Activated T-cell treated with anti-CD3 and anti-CD28 coated beads, Interleukin-2, amount 50 U/mL, for 72 hours (primary cell): Measurements from ENCODE around the gene TEX51. TPM values are rescaled to one million over a fixed set of nuclear protein-coding genes. Genes with fewer than 3 reads are reported as not detected.

Source experiments
- ATAC-seq, 2 donors: fragments of 150-1000 bp; cut with Tn5 transposase; replicated peaks in 1 of 2; 2 replicates each; pipeline ENCODE4 v1.10.0; 2021; ENCODE audit warnings: moderate library complexity in 2 of 2, mild to moderate bottlenecking in 1 of 2
- DNase-seq, 2 donors: peaks; one replicate each; pipeline ENCODE4 v3.0.0; 2021 to 2022; ENCODE audit warnings: mixed read lengths in 1 of 2
- H3K27ac Mint-ChIP-seq: one replicate; pipeline ENCODE4 v1.8.0; 2022; ENCODE audit warnings: mild to moderate bottlenecking, moderate library complexity, mixed read lengths
- H3K27me3 Mint-ChIP-seq: one replicate; pipeline ENCODE4 v1.8.0; 2022; ENCODE audit warnings: low read depth, mixed read lengths
- H3K36me3 Mint-ChIP-seq, 2 donors: one replicate each; pipeline ENCODE4 v1.8.0; 2022; ENCODE audit warnings: mixed read lengths in 2 of 2, mild to moderate bottlenecking in 1 of 2; ENCODE audit not compliant: insufficient read depth in 2 of 2
- H3K4me1 Mint-ChIP-seq: one replicate; pipeline ENCODE4 v1.8.0; 2022; ENCODE audit warnings: low read depth, mixed read lengths
- H3K4me3 Mint-ChIP-seq, 2 donors: one replicate each; pipeline ENCODE4 v1.8.0; 2022; ENCODE audit warnings: mild to moderate bottlenecking in 2 of 2, mixed read lengths in 2 of 2, moderate library complexity in 2 of 2
- H3K9me3 Mint-ChIP-seq, 2 donors: one replicate each; pipeline ENCODE4 v1.8.0; 2022; ENCODE audit warnings: mixed read lengths in 2 of 2
- total RNA-seq, 2 donors: library from RNA; stranded (reverse); gene quantifications; one replicate each; pipeline ENCODE4 v1.2.3, GENCODE V29; 2022

The TEX51 gene
- total RNA-seq, 2 donors from 2014 or later = not detected

DNA sequence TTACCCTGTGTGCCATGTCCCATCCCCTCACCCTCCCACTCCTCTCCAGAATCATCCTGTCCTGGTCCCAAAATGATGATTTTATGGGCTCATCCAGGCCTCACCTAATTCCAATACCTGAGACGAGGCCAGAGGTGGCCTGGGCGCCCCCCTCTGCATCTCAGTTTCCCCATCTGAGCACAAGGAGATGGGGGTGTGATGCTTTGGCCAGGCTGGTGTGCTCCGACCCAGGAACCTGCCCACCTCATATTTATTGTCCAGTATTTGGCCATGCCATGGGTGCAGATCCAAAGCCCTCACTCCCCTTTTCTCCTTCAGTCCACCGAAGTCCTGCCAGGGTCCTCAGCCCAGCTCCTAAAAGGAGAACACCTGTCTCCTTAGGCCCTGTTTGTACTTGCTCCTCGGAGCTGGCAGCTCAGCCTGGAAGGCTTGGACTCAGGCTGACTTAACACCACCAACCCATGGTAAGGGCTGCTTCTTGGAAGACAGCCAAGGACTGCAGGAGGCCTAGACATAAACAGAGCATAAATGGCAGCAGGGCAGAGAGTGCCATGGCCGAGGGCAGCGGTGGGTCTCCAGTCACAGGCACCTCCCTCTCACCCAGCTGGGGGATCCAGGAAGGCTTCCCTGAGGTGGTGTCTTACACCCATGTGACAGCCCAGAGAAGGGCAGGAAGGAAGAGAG is 3.6 kb downstream of the TEX51 start:
- H3K27ac Mint-ChIP-seq = no peak overlapping the region
- ATAC-seq (no peak), DNase-seq (no peak)
- no peaks in the 10 kb centered on the region for H3K27me3 Mint-ChIP-seq
- H3K9me3 Mint-ChIP-seq = peaks cover 3 to 5% of the 10 kb centered on the region in 2 donors
- H3K4me3 Mint-ChIP-seq = no peak overlapping the region
- H3K36me3 Mint-ChIP-seq = no peaks in the 10 kb centered on the region
- no peaks in the 10 kb centered on the region for H3K4me1 Mint-ChIP-seq

DNA sequence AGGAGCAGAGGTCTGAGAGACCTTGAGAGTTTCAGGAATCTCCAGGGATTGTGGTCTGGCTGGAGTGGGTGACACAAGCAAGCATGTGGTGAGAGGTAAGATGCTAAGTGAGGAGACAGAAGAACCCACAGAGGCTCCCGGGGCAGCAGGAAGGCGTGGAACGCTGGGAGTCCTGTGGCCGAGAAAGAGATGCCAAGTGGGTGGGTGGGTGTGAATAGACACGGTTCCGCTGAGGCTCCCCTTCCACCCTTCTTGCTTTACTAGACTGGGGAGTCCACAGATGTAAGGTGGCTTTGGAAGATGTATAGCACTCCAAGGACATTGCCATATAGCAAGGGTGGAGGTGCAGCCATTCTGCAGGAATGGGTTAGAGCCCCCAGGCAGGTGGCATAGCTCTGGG is 4.2 kb downstream of the TEX51 start:
- DNase-seq (no peak), ATAC-seq (no peak)
- H3K4me1 Mint-ChIP-seq = no peaks in the 10 kb centered on the region
- no peaks in the 10 kb centered on the region for H3K36me3 Mint-ChIP-seq
- H3K27ac Mint-ChIP-seq = no peak overlapping the region
- peaks cover 2 to 5% of the 10 kb centered on the region in 2 donors for H3K9me3 Mint-ChIP-seq
- H3K27me3 Mint-ChIP-seq = no peaks in the 10 kb centered on the region
- H3K4me3 Mint-ChIP-seq = no peak overlapping the region

DNA sequence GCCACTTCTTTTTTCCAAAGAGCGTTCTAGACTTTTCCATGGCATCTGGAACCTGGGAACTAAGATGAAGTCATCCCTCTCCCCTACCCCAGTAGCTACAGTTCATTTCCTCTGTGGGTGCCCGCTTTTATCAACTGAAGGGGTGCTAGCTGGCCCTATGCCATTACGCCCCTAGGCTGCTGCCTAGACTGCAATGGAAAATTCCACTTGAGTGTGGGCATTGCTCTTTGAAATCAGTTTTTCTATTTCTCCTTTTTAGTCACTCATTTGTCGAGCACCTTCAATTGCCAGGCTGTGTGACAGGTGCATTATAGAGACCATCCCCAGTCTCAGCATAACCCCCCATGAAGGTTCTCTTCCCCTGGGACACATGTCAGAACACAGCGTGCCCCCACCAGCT is 7.3 kb downstream of the TEX51 start:
- no peaks in the 10 kb centered on the region for H3K4me1 Mint-ChIP-seq
- H3K27me3 Mint-ChIP-seq = no peaks in the 10 kb centered on the region
- no peaks in the 10 kb centered on the region for H3K36me3 Mint-ChIP-seq
- no peak for ATAC-seq
- H3K4me3 Mint-ChIP-seq = no peak overlapping the region
- peaks cover 1 to 3% of the 10 kb centered on the region in 2 donors for H3K9me3 Mint-ChIP-seq
- H3K27ac Mint-ChIP-seq = no peak overlapping the region
- DNase-seq = no peak

DNA sequence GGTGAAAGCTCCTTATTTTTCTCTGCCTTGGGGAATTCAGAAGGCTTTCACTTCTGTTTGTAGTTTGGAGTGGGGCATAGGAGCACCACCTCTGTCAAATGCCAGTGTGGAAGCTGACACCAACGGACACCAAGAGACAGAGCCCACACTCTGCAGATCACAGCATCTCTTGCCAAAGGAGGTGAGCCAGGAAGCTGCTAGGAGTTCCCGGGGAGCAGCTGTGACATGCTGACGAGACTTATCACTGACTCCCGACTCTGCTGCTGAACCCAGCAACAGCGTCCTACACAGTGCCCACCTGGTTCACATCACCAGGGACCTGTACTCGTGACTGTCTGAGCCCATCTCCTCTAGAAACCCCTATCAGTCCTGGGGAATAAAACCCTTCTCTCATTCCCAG is 8.1 kb downstream of the TEX51 start:
- Mint-ChIP-seq H3K9me3 (peaks cover 1 to 3% of the 10 kb centered on the region in 2 donors), H3K4me1 (no peaks in the 10 kb centered on the region), H3K27me3 (no peaks in the 10 kb centered on the region), H3K27ac (no peak overlapping the region), H3K36me3 (no peaks in the 10 kb centered on the region), H3K4me3 (no peak overlapping the region)
- ATAC-seq (no peak), DNase-seq (no peak)

DNA sequence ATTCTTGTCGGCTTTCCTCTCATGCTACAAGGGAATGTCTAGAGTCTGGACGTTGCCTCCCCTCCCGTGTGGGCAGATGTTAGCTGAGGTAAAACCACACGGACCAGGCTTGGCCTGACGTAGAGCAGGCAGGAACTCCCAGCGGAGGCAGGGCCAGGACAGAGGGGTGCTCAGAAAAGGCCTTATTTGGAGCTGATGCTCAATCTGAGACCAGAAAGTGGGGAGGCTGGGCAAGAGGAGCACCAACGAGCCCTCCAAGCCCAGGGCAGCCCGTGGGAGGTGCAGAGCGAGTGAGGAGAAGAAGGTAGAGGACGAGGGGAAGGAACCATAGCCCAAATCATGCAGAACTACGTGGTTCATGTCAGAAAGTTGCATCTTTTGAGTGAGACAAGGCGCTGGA is 9.0 kb downstream of the TEX51 start:
- Mint-ChIP-seq H3K27ac (no peak overlapping the region), H3K9me3 (peaks cover 1 to 3% of the 10 kb centered on the region in 2 donors), H3K36me3 (no peaks in the 10 kb centered on the region), H3K27me3 (no peaks in the 10 kb centered on the region), H3K4me1 (no peaks in the 10 kb centered on the region), H3K4me3 (no peak overlapping the region)
- ATAC-seq = no peak
- DNase-seq = no peak

DNA sequence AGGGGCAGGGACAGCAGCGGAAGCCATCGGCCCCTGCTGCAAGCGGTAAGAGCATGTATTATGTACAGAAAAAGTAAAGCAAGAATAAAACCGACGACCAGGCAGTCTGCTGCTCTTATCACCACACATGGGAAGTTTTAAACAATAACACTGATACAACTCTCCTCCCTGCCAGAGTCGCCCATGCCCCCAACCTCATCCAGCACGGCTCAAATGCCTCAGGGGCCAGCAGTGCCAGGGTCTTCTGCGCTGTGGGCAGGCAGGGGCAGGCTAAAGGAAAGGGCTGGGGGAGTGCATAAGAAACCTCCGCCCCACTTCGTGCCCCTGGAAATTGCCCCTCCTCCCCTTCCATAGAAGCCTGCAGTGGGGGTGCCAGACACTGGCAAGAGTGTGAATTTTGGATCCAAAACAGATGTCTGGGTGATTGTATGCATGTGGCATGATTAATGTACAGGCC is 10.1 kb downstream of the TEX51 start:
- Mint-ChIP-seq H3K36me3 (no peaks in the 10 kb centered on the region), H3K27me3 (no peaks in the 10 kb centered on the region)
- no peak for DNase-seq

DNA sequence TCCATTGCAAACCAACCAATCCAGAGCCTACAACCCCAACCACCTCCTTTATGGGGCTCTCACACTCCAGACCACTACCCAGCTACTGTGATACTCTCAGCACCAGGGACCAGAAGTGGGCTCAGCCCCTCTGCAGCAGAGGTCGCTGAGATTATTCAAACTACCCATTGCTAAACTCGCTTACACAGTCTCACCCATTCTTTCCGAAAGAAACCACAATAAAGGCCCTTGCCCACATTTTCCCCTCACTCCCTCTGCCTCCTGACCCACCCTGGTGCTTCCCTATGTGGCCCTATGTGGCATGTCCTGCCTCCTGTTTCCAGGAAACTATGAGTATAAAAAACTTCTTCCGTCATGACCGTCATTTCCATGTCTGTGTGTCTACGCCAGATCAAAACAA is 10.7 kb downstream of the TEX51 start:
- Mint-ChIP-seq H3K27ac (no peak overlapping the region), H3K27me3 (no peaks in the 10 kb centered on the region), H3K4me1 (no peaks in the 10 kb centered on the region), H3K4me3 (no peak overlapping the region), H3K36me3 (no peaks in the 10 kb centered on the region), H3K9me3 (no peaks in the 10 kb centered on the region)
- DNase-seq (no peak), ATAC-seq (no peak)

More for the DNA sequence above, 10.1 kb downstream of the TEX51 start:
- no peaks in the 10 kb centered on the region for H3K9me3 Mint-ChIP-seq
- H3K4me3 Mint-ChIP-seq = no peak overlapping the region
- H3K27ac Mint-ChIP-seq = no peak overlapping the region
- ATAC-seq = no peak
- H3K4me1 Mint-ChIP-seq = no peaks in the 10 kb centered on the region

DNA sequence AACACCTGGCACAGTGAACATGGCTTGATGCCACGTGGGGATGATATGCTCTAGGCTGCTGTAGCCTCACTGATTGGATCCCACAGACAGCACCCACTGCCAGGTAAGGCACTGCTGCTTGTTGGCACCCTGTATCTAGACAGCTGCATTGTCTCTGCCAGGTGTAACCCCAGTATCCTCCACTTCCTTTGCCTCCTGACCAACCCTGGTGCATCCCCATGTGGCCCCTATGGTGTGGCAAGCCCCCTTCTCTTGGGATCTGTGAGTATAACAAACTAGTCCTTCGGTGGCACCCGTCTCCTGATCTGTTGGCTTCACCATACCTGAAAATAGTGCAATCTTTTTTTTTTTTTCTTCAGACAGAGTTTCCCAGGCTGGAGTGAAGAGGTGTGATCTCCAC is 11.1 kb downstream of the TEX51 start:
- no peaks in the 10 kb centered on the region for H3K36me3 Mint-ChIP-seq
- H3K4me3 Mint-ChIP-seq = no peak overlapping the region
- no peak for DNase-seq
- no peaks in the 10 kb centered on the region for H3K9me3 Mint-ChIP-seq
- H3K4me1 Mint-ChIP-seq = no peaks in the 10 kb centered on the region
- no peaks in the 10 kb centered on the region for H3K27me3 Mint-ChIP-seq
- ATAC-seq = no peak
- no peak overlapping the region for H3K27ac Mint-ChIP-seq

DNA sequence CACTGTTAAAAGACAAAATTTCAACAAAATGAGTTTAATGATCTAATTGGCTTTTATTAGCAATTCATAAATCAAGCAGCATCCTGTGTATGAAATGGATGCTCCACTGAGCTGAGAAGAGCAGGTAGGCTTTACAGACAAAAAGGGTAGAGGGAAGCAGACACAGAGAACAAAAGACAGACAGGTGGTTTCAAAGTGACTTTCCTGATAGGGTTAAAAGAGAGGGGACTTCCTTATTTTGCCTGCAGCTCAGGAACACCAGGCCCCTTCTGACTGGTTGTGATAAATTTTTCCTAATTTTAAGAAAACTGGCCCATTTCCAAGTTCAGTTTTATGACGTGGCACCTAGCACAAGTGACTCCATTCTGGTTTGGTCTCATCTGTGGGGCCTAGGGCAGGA is 11.9 kb downstream of the TEX51 start:
- Mint-ChIP-seq H3K9me3 (no peaks in the 10 kb centered on the region), H3K36me3 (no peaks in the 10 kb centered on the region), H3K27me3 (no peaks in the 10 kb centered on the region), H3K4me3 (no peak overlapping the region), H3K27ac (no peak overlapping the region), H3K4me1 (no peaks in the 10 kb centered on the region)
- ATAC-seq = no peak
- DNase-seq = no peak

DNA sequence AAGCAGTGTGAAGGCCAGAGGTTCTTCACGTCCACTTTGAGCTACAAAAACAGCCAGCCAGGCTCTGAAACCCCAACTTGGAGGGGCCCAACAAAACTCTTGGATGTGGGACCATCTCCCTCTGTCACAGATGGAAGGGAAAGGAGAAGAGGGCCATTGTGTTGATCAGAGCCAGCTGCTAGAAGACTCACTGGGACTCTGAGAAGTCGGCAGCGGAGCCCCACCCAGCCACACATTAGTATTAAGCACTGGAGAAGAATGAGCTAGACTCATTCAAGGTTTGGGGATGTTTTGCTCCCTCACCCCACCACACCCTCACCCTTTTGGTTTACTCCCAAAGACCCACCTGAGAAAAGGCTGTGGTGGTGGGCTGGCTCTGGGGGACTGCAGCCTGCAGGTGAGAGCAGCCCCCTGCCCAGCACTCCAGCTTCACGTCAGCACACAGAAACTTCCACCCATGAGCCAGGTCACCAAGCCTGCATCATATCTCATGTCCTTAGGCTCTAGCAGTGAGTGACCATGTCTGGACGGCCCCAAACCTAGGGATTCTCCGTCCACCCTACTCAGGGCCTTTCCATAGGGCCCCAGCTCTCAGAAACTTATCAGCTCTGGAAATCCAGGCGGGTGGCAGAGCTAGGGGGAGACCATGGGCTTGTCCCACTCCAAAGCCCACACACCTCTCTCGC is 12.6 kb downstream of the TEX51 start:
- H3K9me3 Mint-ChIP-seq = no peaks in the 10 kb centered on the region
- ATAC-seq (no peak), DNase-seq (no peak)
- H3K4me3 Mint-ChIP-seq = no peak overlapping the region
- H3K36me3 Mint-ChIP-seq = no peaks in the 10 kb centered on the region
- no peak overlapping the region for H3K27ac Mint-ChIP-seq
- H3K4me1 Mint-ChIP-seq = no peaks in the 10 kb centered on the region
- peaks cover 3% of the 10 kb centered on the region for H3K27me3 Mint-ChIP-seq

DNA sequence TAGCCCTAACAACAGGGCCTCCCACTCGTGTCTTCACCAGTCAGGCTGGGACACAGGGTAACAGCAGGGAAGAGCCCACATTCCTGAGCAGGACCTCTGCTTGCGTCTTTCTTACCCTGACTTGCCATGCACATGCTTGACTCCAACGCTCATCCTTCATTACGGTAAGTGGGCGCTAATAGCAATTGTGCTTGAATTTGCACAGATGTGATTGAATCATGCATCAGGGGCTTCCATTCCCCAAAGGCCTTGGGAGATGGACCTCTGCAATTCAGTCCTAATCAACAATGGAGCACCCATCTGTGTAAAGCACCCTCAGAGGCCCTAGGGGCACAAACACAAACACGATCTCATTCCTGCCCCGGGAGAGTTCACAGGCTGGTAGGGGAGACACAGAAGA is 13.5 kb downstream of the TEX51 start:
- no peaks in the 10 kb centered on the region for H3K4me1 Mint-ChIP-seq
- ATAC-seq (no peak), DNase-seq (no peak)
- H3K36me3 Mint-ChIP-seq = no peaks in the 10 kb centered on the region
- H3K4me3 Mint-ChIP-seq = no peak overlapping the region
- H3K27me3 Mint-ChIP-seq = peaks cover 7% of the 10 kb centered on the region
- H3K27ac Mint-ChIP-seq = no peak overlapping the region
- H3K9me3 Mint-ChIP-seq = no peaks in the 10 kb centered on the region

DNA sequence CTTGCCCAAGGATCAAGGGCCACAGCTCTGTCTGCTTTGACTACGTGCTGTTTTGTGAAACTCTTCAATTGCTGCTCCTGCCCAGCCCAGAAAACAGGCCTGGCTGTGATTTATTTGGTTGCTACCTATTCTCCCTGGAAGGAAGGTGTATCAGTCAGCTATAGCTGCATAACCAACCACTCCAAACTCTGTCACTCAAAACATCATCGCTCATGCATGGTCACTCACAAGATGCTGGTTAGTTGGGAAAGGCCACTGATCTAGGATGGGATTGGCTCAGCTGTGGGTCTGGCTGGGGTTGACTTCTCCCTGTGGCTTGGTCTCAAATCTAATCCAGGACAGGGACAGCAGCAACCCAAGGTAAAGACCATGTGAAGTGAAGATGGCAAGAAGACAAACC is 14.6 kb downstream of the TEX51 start:
- H3K36me3 Mint-ChIP-seq = no peaks in the 10 kb centered on the region
- DNase-seq = no peak

DNA sequence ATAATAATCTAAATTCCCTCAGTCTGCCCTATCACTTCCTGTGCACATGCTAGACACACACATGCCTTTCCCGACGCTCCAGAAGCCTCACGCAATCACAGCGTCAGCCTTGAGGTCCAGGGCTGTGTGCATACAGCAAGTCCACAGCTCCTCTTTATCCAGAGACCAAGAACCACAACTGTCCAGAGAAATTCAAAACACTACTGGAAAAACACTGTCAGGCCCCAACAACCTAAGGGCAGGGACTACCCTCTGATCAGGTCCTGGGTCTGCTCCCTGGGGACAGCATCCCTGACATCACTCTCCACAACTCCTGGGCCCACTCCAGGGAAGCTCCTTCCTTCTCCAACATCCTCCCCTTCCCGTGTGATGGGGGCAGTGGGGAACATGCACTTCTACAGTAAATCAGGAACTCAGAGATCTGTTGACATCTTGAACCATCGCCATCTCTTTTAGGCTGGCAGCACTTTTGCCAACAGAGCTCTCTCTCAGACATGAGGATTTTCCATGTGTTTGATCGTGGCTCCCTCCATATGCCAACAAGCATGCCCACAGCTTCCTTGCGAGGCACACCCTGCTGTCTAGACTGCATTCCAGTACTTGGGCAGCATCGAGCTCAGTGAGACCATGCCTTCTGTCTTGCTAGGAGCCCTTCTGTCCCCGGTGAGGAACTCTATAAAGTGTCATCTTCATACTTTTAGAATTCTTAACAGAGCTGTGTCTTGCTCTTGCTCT is 15.4 kb downstream of the TEX51 start:
- DNase-seq = no peak
- peaks cover 7% of the 10 kb centered on the region for H3K27me3 Mint-ChIP-seq
- ATAC-seq = no peak
- H3K4me3 Mint-ChIP-seq = no peak overlapping the region
- peaks cover 0 to 2% of the 10 kb centered on the region in 2 donors for H3K9me3 Mint-ChIP-seq
- no peaks in the 10 kb centered on the region for H3K4me1 Mint-ChIP-seq
- no peak overlapping the region for H3K27ac Mint-ChIP-seq
- no peaks in the 10 kb centered on the region for H3K36me3 Mint-ChIP-seq

More for the DNA sequence above, 14.6 kb downstream of the TEX51 start:
- Mint-ChIP-seq H3K27ac (no peak overlapping the region), H3K27me3 (peaks cover 7% of the 10 kb centered on the region), H3K9me3 (no peaks in the 10 kb centered on the region), H3K4me1 (no peaks in the 10 kb centered on the region), H3K4me3 (no peak overlapping the region)
- no peak for ATAC-seq
